HG03060 (cell line): ENCODE measurements around the gene STX8.
"Not testable (repeated sequence)": the region's sequence is repeated elsewhere in the genome, so short reads cannot be mapped to it uniquely, and the experiment has no call there.

Experiments used
- ATAC-seq: cut with Tn5 transposase; IDR thresholded peaks from one replicate; pipeline ENCODE4 v1.9.1; 2021; ENCODE audit warnings: low read depth, moderate number of reproducible peaks; ENCODE audit not compliant: unreplicated experiment

STX8 gene

DNA sequence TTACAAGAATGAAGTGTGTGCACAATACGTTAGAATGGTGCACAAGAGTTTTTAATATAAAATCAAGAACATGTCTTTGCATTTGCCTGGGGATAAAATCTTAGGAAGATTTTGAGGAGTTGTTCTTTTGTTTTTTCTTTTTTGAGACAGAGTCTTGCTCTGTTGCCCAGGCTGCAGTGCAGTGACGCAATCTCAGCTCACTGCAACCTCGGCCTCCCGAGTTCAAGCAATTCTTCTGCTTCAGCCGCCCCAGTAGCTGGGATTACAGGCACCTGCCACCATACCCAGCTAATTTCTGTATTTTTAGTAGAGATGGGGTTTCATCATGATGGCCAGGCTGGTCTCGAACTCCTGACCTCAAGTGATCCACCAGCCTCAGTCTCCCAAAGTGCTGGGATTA lies 128.3 kb downstream of the STX8 start:
- not testable (repeated sequence) for ATAC-seq

- ATAC-seq: no peak
These were observed 129.1 kb downstream of the STX8 start for GRCh38 chr17:9446528-9446927.

DNA sequence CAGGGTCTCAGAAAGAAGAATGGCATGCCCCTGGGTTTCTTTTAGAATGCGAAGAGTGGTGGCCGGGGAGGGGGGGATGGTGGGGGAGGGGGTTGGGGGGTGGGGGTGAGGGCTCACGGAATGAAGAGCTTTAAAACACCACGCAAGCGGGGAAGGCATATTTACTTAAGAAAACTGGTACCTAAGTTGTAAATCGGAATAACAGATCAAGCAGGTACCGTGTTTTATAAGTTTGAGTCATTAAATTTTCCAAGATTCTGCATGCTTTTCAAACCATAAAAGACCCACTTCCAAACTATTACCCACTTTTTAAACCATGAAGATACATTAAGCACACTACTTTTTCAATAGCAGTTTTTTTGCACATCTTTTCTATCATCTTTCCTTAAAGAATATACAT lies 130.2 kb downstream of the STX8 start:
- ATAC-seq: no peak

- ATAC-seq: no peak
These were observed 130.9 kb downstream of the STX8 start for GRCh38 chr17:9444687-9445086.

DNA sequence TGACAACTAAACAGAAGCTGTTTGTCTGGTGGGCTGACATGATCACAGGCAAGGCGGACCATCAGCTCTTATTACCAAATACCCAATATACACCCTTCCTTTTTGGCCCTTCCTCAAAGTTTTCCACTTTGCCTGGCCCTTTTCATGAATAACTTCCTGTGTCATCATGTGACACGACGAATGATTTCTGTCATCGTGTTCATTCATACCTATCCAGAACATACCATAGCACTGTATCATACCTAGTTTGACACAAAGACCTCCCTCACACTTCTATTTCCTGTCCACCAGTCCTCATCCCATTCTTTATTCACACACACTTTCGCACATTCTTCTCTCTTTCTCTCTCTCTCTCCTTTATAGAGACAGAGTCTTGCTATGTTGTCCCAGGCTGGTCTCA lies 131.8 kb downstream of the STX8 start:
- ATAC-seq: no peak

DNA sequence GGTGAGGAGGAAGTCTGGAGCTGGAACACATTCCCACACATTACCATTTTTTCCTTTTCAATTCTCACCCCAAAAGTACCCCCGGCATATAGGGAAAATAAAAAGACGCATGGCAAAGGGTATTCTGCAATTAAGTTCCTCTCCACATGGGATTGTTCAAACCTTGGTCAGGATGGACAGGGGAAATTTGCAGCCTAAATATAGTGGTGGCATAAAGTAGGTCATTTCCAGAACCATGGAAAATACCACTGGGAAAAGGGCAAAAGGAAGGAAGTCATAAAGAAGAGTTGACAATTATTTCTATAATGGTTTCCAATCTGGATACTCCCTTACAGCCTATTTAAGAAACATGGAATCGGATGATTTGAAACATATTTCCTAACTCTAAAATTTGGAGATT lies 135.8 kb downstream of the STX8 start:
- no peak for ATAC-seq

DNA sequence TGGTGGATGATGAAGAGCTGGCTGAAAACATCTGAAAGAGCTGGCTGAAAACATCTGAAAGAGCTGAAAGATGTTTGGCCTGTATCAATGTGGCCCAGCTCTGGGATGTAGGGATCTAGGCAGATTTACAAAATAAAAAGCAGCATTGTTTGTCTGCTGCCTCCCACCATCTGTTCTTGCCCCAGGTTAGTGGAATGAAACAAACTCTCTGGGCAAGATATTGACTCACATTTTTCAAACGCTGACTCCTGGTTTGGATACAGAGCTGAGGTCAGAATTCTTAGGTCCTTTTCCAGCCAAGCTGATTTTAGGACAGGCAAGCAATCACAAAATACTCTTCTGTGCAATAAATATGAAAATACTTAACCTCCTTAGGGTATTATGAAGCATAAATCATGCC lies 139.0 kb downstream of the STX8 start:
- ATAC-seq: no peak

- ATAC-seq: no peak
These were observed 140.5 kb downstream of the STX8 start for GRCh38 chr17:9435165-9435564.

DNA sequence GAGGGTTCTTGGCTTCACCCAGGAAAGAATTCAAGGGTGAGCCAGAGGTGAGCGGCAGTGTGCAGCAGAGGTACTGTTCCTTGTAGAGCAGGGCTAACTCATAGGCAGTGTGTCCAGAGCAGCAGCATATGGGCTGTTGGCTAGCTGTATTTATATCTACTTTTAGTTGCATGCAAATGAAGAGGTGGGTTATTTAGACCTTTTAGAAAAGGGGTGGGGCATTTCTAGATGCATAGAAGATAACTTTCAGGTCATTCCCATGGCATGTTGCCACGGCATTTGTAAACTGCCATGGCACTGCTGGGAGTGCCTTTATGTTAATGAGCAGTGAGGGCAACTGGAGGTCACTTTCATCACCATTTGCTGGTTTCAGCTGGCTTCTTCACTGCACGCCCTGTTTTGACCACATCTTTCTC lies 141.0 kb downstream of the STX8 start:
- ATAC-seq: no peak

DNA sequence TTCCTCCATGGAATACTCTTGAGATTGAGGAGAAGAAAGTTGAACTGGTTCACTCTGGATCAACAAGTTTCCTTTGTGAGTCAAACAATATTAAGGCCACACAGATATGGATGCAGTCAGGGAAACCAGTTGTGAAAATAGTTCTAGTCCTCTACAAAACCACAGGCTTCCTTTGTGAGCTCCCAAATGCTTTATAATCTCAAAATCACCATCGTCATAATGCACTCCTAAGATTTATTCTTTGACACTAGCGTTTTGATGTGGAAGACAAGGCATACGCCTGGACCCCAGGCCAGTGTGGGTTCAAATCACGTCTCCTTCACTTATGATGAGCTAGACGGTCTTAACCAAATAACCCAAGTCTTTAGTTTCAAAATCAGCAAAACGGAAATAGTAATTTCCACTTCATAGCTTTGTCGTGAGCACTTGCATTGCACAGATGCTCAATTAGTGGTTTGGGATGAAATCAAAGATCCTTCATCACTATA lies 142.6 kb downstream of the STX8 start:
- no peak for ATAC-seq

- ATAC-seq: no peak
These were observed 143.3 kb downstream of the STX8 start for GRCh38 chr17:9432134-9432885.

DNA sequence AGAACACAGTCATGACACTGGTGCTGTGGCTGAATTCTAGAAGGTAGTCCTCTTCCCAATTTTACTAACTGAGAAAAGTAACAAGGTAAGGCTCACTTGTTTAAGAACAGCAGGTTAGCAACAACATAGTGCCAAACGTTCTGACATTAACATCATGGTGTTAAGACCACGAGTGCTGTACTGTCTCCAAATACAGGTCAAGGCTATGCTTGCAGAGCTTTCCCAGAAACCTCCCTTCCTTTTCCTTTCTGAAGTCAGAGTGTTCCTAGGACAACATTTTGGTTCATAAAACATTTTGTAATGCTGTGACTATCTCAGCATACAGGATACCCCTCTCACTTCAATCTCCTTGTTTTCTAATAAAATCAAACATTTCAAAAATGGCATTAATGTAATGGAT lies 144.0 kb downstream of the STX8 start:
- ATAC-seq: no peak

DNA sequence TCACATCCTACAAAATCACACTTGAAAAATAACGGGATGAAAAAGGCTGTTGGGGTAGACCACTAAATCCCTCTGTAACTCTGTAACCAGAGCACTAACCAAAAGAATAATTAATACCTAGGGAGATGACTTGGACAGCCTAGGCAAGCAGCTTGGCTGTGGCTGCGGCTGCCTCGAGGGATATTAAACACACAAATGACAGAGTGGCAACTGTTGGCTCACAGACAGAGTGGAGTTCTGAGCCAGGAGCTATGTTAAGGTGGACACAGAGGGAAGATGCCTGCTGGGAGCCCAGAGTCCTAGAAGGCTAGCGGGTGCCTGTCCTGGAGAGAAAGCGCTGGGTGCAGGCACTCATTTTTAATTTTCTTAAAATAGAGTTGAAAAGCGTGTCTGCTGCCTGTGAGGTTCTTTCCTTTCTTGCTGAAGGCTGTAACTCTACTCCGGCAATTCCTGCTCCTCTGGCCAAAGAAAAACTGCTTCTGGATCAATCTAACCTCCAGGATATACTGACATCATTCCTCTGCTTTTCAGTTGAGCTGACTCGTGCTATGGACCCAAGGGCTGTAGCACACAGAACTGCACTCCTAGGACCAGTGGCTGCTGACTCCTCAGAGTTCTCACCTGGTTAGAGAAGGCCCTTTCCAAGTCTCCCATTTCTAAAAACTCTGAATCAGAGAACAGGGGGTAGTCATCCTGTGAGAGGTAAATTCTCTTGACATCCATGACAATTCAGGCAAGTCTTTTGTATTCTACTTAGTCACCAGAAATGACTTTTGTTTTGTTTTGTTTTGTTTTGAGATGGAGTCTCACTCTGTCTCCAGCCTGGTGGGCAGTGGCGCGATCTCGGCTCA lies 147.9 kb downstream of the STX8 start:
- ATAC-seq: no peak

DNA sequence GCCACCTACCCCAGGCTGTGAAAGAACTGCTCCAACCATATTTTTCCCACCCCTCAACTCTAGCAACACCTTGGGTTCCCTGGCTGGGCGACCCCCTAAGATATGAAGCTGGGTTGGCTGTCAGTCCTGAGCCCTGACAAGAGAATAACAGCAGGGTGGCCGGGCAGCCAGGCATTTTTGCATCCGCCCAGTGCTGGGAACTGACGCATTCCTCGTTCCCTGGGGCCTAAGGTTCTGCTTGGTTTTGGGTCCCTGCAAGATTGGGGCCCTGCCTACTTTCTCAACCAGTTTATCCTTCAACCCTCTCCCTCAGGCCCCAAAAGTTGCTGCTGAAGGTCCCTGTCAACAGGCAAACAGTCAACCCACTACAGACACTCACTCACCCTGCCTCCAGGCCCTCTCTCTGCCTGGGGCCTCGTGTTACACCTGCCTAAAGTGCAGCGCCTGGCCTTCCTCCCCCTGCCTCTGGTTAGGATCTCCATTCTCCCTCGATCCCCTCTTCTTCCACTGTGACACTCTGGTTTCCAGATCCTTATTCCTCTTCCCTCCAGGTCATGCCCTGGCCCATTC lies 151.5 kb downstream of the STX8 start:
- ATAC-seq: no peak

DNA sequence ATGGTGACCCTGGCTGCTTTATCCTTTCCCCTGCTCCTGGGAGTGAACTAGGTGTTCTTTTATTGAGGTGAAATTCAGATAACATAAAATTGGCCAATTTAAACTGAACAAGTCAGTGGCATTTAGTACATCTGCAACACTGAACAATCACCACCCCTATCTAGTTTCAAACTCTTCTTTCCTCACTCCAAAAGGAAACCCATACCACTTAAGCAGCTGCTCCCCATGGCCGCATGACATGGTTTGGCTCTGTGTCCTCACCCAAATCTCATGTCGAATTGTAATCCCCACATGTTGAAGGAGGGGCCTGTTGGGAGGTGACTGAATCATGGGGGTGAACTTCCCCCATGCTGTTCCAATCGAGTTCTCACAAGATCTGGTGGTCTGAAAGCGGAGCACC lies 154.1 kb downstream of the STX8 start:
- ATAC-seq: no peak

GRCh38 chr17:9419932-9420453 lies 155.6 kb downstream of the STX8 start:
- no peak for ATAC-seq

DNA sequence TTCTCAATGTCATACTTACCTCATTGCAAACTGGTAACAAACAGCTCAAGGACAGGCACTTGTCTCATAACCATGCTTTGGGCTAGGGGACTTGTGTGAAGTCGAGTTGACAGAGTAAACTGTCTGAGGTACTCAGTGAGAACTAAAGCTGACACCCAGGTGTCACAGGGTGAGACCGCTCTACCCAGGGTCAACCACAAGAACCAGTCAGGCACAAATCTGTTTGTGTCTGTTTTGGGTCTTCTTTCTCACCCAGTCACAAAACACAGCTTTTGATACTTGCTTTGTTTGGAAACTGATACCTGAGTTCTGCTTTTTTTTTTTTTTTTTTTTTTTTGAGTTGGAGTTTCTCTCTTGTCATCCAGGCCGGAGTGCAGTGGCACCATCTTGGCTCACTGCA lies 161.1 kb downstream of the STX8 start:
- peak; percentile 95 for ATAC-seq

DNA sequence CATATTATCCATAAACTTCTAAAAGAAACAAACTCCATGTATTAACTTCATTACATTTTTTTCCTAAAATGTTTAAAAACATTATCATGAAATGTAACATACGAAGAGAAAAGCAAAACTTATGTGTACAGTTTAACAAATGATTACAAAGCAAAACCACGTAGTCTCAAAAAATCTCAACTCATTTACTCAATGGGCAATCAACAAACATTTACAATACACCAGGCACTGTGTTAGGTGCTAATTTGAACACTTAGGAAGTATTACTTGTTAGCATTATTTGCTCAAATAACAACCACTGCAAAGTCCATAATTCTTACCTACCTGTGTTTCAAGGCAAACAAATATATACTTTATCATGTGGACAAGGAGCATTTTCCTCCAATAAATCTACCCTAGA lies 164.9 kb downstream of the STX8 start:
- no peak for ATAC-seq

DNA sequence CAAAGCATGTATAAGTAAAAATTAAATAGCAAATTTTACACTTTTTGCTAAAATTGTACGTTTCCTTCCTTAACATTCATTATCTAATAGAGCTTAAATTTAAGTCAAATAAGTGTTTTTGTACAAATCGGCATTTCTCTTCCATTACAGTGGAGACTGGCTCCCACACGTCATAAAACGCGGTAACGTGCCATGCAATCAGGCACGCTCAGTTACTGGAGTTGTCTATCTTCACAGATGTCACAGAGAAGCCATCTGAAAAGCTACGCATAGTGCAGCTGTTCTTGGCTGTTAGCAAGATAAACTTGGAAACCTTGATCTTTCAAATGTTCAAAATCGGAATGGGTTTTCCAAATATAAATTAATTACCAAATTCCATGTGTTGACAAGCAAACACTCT lies 165.3 kb downstream of the STX8 start:
- no peak for ATAC-seq

DNA sequence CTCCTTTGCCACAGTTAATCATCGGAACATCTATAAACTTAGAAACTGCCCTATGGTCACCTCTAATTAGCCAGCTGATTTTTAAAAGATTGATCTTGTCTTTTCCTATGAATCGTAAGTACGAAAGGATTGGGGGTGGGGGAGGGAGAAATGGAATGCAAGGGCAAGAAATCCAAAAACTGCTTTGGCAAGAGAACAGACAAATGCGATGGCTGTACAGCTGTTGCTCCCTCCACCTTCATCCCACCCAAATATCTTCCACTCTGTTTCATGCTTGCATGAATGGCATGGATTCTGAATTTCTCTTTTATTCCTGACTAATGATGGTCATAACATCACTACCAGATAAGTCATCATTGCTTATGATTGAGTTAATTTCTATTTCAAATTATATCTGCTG lies 165.7 kb downstream of the STX8 start:
- no peak for ATAC-seq
